ENCODE results near the gene SRRM4. TPM values are rescaled to one million over a fixed set of nuclear protein-coding genes. Genes with fewer than 3 reads are reported as not detected.

The SRRM4 gene
- total and polyA plus RNA-seq, 8 donors, result 0.05 to 2.6 (median 0.22) TPM; not detected in 2

DNA sequence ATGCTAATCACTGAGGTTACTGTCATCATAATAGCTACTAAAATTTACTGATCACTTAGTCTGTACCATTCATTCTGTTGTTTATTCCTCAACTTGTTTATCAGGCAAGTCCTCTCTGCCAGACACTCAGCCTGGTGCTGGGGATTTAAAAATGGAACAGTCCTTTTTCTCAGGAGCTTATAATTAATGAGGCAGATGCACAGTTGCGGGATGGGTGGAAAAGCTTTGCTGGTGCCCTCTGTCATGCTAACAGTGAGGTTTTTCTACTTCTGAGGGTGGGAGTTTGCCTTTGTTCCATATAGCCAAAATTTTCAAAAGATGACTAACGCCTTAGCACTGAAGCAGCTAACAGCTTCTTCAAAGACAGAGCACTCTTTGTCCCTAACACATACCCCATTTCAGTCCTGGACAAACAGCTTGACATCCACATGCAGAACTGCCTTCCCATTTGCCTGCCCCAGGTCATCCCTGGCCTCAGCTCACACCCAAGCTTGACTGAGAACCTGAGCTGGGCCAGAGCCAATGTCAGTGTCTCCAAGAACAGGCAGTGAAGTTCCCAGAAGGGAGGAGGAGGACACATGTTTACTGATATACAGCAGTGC, 166.6 kb downstream of the SRRM4 start:
- H3K4me3 ChIP-seq, result no peak overlapping the region
- peaks cover 0 to 11% (median 0%) of the 10 kb centered on the region in 3 donors for H3K27me3 ChIP-seq
- 64 to 75% (median 72%) methylated on average over 2 of the region's 2 CpGs for WGBS, 5 donors
- intact Hi-C loops (cut with DNase I; ENCODE audit: low total_unique reads), result no loop called here
- H3K9me3 ChIP-seq, result peaks cover 0 to 18% (median 12%) of the 10 kb centered on the region in 4 donors
- TF ChIP-seq POLR2A (IDR thresholded peaks at IDR 0.05) (no peak), EP300 (IDR thresholded peaks at IDR 0.05) (no peak), POLR2AphosphoS5 (IDR thresholded peaks at IDR 0.05) (no peak)
- TF ChIP-seq, protein P1, sequence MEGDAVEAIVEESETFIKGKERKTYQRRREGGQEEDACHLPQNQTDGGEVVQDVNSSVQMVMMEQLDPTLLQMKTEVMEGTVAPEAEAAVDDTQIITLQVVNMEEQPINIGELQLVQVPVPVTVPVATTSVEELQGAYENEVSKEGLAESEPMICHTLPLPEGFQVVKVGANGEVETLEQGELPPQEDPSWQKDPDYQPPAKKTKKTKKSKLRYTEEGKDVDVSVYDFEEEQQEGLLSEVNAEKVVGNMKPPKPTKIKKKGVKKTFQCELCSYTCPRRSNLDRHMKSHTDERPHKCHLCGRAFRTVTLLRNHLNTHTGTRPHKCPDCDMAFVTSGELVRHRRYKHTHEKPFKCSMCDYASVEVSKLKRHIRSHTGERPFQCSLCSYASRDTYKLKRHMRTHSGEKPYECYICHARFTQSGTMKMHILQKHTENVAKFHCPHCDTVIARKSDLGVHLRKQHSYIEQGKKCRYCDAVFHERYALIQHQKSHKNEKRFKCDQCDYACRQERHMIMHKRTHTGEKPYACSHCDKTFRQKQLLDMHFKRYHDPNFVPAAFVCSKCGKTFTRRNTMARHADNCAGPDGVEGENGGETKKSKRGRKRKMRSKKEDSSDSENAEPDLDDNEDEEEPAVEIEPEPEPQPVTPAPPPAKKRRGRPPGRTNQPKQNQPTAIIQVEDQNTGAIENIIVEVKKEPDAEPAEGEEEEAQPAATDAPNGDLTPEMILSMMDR (IDR thresholded peaks at IDR 0.05), result no peak
- H3K36me3 ChIP-seq, result no peaks in the 10 kb centered on the region
- no peaks in the 10 kb centered on the region for H3K4me1 ChIP-seq
- DNase-seq, result no peak
- H3K27ac ChIP-seq, result no peak overlapping the region

DNA sequence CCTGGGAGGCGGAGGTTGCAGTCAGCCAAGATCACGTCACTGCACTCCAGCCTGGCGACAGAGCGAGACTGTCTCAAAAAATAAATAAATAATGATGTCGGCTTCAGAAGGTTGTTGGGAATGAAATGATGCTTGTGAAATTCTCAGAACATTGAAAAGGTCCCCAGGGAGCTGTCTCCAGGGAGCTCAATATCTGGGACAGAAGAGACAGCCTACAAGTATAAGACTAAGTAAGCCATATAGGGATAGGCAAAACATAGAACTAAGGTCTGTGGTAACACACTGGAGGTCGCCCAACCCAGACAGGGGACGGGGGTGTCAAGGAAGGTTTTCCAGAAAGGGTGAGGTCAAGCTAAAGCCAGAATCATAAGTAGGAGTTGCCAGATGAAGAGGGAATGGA, 167.9 kb downstream of the SRRM4 start:
- Histone ChIP-seq H3K27ac (no peak overlapping the region), H3K27me3 (peaks cover 0 to 23% (median 9%) of the 10 kb centered on the region in 3 donors), H3K9me3 (peaks cover 0 to 24% (median 15%) of the 10 kb centered on the region in 4 donors), H3K4me1 (peaks cover 0 to 5% (median 0%) of the 10 kb centered on the region in 4 donors), H3K4me3 (no peak overlapping the region), H3K36me3 (no peaks in the 10 kb centered on the region)
- TF ChIP-seq POLR2AphosphoS5 (IDR thresholded peaks at IDR 0.05), result no peak
- no peak for TF ChIP-seq POLR2A (IDR thresholded peaks at IDR 0.05)
- no peak for TF ChIP-seq EP300 (IDR thresholded peaks at IDR 0.05)
- TF ChIP-seq, protein P1 (IDR thresholded peaks at IDR 0.05), result no peak
- intact Hi-C loops (cut with DNase I; ENCODE audit: low total_unique reads), result no loop called here
- WGBS, 5 donors, result 83 to 95% (median 88%) methylated on average over 7 of the region's 7 CpGs
- no peak for DNase-seq

DNA sequence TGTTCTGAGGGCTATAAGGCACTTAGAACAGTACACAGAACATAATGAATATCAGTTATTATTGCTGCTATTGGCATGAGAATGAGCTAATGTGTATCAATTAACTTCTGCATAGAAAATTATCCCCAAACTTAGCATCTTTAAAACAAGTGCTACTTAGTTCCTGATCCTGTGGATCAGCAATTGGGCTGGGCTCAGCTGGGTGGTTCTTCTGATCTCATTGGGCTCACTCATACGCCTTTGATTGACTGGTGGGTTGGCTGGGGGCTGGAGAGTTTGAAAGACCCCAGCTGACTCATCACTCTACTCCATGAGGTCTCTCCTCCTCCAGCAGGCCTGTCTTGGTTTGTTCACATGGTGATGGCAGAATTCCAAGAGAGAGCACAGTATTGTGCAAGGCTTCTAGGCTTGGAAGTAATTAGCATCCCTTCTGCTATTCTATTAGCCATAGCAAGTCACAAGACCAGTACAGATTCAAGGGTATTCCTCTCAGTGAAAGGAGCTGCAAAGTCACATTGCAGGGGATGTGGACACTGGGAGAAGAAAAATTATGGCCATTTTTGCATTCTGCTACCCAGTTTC, 170.2 kb downstream of the SRRM4 start:
- Histone ChIP-seq H3K4me3 (no peak overlapping the region), H3K9me3 (peaks cover 0 to 24% (median 17%) of the 10 kb centered on the region in 4 donors), H3K27me3 (peaks cover 0 to 23% (median 10%) of the 10 kb centered on the region in 3 donors), H3K27ac (no peak overlapping the region), H3K4me1 (peaks cover 0 to 5% (median 0%) of the 10 kb centered on the region in 4 donors), H3K36me3 (no peaks in the 10 kb centered on the region)
- DNase-seq, result no peak
- TF ChIP-seq POLR2AphosphoS5 (IDR thresholded peaks at IDR 0.05), result no peak
- no peak for TF ChIP-seq EP300 (IDR thresholded peaks at IDR 0.05)
- TF ChIP-seq, protein P1 (IDR thresholded peaks at IDR 0.05), result no peak
- TF ChIP-seq POLR2A (IDR thresholded peaks at IDR 0.05), result no peak
- intact Hi-C loops (cut with DNase I; ENCODE audit: low total_unique reads), result no loop called here
- WGBS, 5 donors, result 81 to 100% (median 88%) methylated on average over 1 of the region's 1 CpG

DNA sequence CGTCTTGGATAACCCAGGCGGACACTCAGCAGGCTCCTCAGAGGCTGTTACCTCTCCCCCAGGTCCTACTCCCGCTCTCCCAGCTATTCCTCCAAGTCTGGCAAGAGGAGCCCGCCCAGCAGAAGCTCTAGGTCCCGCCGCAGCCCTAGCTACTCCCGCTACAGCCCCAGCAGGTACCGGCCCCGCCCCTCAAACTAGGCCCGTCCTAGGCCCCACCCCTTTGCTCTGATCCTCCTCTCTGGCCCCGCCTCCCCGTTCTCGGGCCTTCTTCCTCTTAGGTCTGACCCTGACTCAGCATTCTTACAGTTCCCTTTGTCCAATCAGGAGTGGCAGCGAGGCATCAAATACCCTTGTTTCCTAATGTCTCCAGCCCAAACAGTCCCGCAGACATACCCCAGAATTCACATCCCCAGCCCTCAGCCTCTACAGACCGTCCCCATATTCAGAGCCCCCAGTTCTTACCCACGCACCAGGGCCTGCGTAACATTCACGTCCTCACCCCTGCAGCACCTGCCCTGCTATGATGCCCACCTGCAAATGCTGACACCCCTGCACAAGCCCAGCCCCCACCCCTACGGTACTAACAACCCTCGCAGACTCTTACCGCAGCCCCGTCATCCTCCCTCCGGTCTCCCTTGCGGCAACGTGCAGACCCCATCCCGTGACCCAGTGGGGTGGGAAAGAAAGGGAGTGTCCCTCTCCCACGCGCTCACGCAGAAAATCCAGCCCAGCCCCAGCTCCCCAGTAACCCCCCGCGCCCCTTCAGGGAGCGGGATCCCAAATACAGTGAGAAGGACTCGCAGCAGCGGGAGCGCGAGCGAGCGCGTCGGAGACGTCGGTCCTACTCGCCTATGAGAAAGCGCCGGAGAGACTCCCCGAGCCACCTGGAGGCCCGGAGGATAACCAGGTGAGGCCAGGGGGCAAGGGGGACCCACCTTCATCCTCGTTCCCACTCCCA, 172.4 kb downstream of the SRRM4 start:
- H3K27me3 ChIP-seq, result peaks cover 0 to 25% (median 10%) of the 10 kb centered on the region in 3 donors
- 25 to 56% (median 31%) methylated on average over 34 to 49 of the region's 49 CpGs for WGBS, 5 donors
- DNase-seq, result peak; percentile 72 to 77
- H3K9me3 ChIP-seq, result peaks cover 0 to 24% (median 17%) of the 10 kb centered on the region in 4 donors
- intact Hi-C loops (cut with DNase I; ENCODE audit: low total_unique reads), result no loop called here
- no peak overlapping the region for H3K27ac ChIP-seq
- TF ChIP-seq, protein P1 (IDR thresholded peaks at IDR 0.05), result no peak
- TF ChIP-seq POLR2A (IDR thresholded peaks at IDR 0.05) (no peak), EP300 (IDR thresholded peaks at IDR 0.05) (no peak), POLR2AphosphoS5 (IDR thresholded peaks at IDR 0.05) (no peak)
- H3K4me3 ChIP-seq, result no peak overlapping the region
- peaks cover 0 to 5% (median 0%) of the 10 kb centered on the region in 4 donors for H3K4me1 ChIP-seq
- H3K36me3 ChIP-seq, result no peaks in the 10 kb centered on the region
